Hepatocyte (in vitro differentiated cells): ENCODE results near the gene SLC35A3. TPM values are rescaled to one million over a fixed set of nuclear protein-coding genes. Genes with fewer than 3 reads are reported as not detected.

Experiments
- DNase-seq: peaks from one replicate; pipeline ENCODE4 v3.0.0-alpha.2; 2016; ENCODE audit warnings: low spot score
- H2AFZ ChIP-seq: fragments of 200-600 bp; sonication (generic); 2 replicates; pipeline ENCODE4 v1.6.0; 2016; ENCODE audit warnings: antibody characterized with exemption, mild to moderate bottlenecking
- H3K27ac ChIP-seq: fragments of 200-600 bp; sonication (generic); 2 replicates; pipeline ENCODE4 v1.5.1; 2016; ENCODE audit warnings: mild to moderate bottlenecking
- H3K27me3 ChIP-seq: fragments of 200-600 bp; sonication (generic); 2 replicates; pipeline ENCODE4 v1.6.1; 2016
- H3K36me3 ChIP-seq: fragments of 200-600 bp; sonication (generic); replicated peaks from 2 replicates; pipeline ENCODE4 v1.5.1; 2016; ENCODE audit warnings: low read depth; ENCODE audit not compliant: insufficient read depth
- H3K4me1 ChIP-seq: fragments of 200-600 bp; sonication (generic); 2 replicates; pipeline ENCODE4 v1.5.1; 2016; ENCODE audit warnings: mild to moderate bottlenecking, moderate library complexity; ENCODE audit not compliant: insufficient read depth
- H3K4me2 ChIP-seq: fragments of 200-600 bp; sonication (generic); 2 replicates; pipeline ENCODE4 v1.6.0; 2016
- H3K4me3 ChIP-seq: fragments of 200-600 bp; sonication (generic); 2 replicates; pipeline ENCODE4 v1.5.1; 2016; ENCODE audit warnings: mild to moderate bottlenecking
- H3K79me2 ChIP-seq: fragments of 200-600 bp; sonication (generic); 2 replicates; pipeline ENCODE4 v1.6.0; 2017; ENCODE audit warnings: mild to moderate bottlenecking
- H3K9me2 ChIP-seq: fragments of 200-600 bp; sonication (generic); replicated peaks from 2 replicates; pipeline ENCODE4 v1.6.0; 2017; ENCODE audit warnings: mild to moderate bottlenecking; ENCODE audit not compliant: insufficient read depth
- H3K9me3 ChIP-seq: fragments of 200-600 bp; sonication (generic); 2 replicates; pipeline ENCODE4 v1.5.1; 2016; ENCODE audit warnings: low read depth, mild to moderate bottlenecking
- H4K20me1 ChIP-seq: fragments of 200-600 bp; sonication (generic); 2 replicates; pipeline ENCODE4 v1.6.0; 2016; ENCODE audit warnings: mild to moderate bottlenecking; ENCODE audit not compliant: insufficient read depth, poor library complexity, severe bottlenecking
- CTCF ChIP-seq: fragments of 200-600 bp; sonication (generic); IDR thresholded peaks from 2 replicates; pipeline ENCODE4 v1.5.1; 2016; ENCODE audit warnings: antibody characterized with exemption, mild to moderate bottlenecking; ENCODE audit not compliant: poor library complexity
- EZH2 ChIP-seq: fragments of 200-600 bp; sonication (generic); IDR thresholded peaks from 2 replicates; pipeline ENCODE4 v1.6.1; 2016; ENCODE audit warnings: antibody characterized with exemption, mild to moderate bottlenecking, borderline replicate concordance
- EZH2phosphoT487 ChIP-seq: fragments of 200-600 bp; sonication (generic); IDR thresholded peaks from one replicate; pipeline ENCODE4 v1.6.1; 2018; ENCODE audit warnings: antibody characterized with exemption, mild to moderate bottlenecking, low read depth, moderate library complexity; ENCODE audit not compliant: unreplicated experiment, severe bottlenecking
- WGBS: methylation state at CpG from one replicate; pipeline ENCODE4 v1.1.6; 2016; ENCODE audit warnings: low lambda C conversion rate; ENCODE audit errors: missing lambda C conversion rate; 5-methylcytosine and 5-hydroxymethylcytosine counted together
- polyA plus RNA-seq: library from polyadenylated mRNA; unstranded; fragments of >200 nt; fragmentation: Nextera tagmentation; extraction: Ambion mirVana; gene quantifications from 2 replicates; pipeline ENCODE4 v1.2.1, GENCODE V29; 2016
- total RNA-seq: library from RNA; depleted of rRNA; stranded (reverse); fragments of >200 nt; gene quantifications from 2 replicates; pipeline ENCODE4 v1.2.3, GENCODE V29; 2014

The SLC35A3 gene
- total and polyA plus RNA-seq, 2 experiments from 2014 or later = 18.9 to 56.1 TPM

- Histone ChIP-seq H2AFZ (no peak overlapping the region), H3K27ac (no peak overlapping the region), H3K9me2 (no peaks in the 10 kb centered on the region), H3K79me2 (peaks cover 32% of the 10 kb centered on the region), H3K4me2 (no peak overlapping the region), H4K20me1 (no peaks in the 10 kb centered on the region), H3K36me3 (no peaks in the 10 kb centered on the region), H3K4me1 (no peaks in the 10 kb centered on the region), H3K27me3 (no peaks in the 10 kb centered on the region), H3K4me3 (no peak overlapping the region), H3K9me3 (no peaks in the 10 kb centered on the region)
- peak; percentile 38 for TF ChIP-seq CTCF
- TF ChIP-seq EZH2phosphoT487 = no peak
- TF ChIP-seq EZH2 = no peak
- DNase-seq = peak; percentile 28
Measured at GRCh38 chr1:100034470-100034869, 64.7 kb downstream of the SLC35A3 start.

GRCh38 chr1:100035214-100035613 lies 65.4 kb downstream of the SLC35A3 start:
- no peak overlapping the region for H3K27ac ChIP-seq
- H3K9me3 ChIP-seq = no peaks in the 10 kb centered on the region
- WGBS = 84% methylated on average over 1 of the region's 1 CpG
- TF ChIP-seq EZH2phosphoT487 (no peak), EZH2 (no peak), CTCF (no peak)
- H3K79me2 ChIP-seq = peaks cover 39% of the 10 kb centered on the region
- H3K36me3 ChIP-seq = no peaks in the 10 kb centered on the region
- DNase-seq = no peak
- no peaks in the 10 kb centered on the region for H3K4me1 ChIP-seq
- peaks cover under 1% of the 10 kb centered on the region for H4K20me1 ChIP-seq
- H2AFZ ChIP-seq = no peak overlapping the region
- H3K9me2 ChIP-seq = no peaks in the 10 kb centered on the region
- H3K4me3 ChIP-seq = no peak overlapping the region
- H3K4me2 ChIP-seq = peak overlapping the region; percentile 82
- H3K27me3 ChIP-seq = no peaks in the 10 kb centered on the region

GRCh38 chr1:100036718-100037655 lies 67.2 kb downstream of the SLC35A3 start:
- peak; percentile 56 for DNase-seq
- WGBS = 11% methylated on average over 11 of the region's 11 CpGs

More at GRCh38 chr1:100036718-100037655, 67.2 kb downstream of the SLC35A3 start:
- peak overlapping the region; percentile 82 for H3K4me2 ChIP-seq
- no peaks in the 10 kb centered on the region for H3K36me3 ChIP-seq
- H2AFZ ChIP-seq = peak overlapping the region; percentile 79
- H3K4me3 ChIP-seq = peak overlapping the region; percentile 84
- peak overlapping the region; percentile 99 for H3K27ac ChIP-seq
- peaks cover 18% of the 10 kb centered on the region for H4K20me1 ChIP-seq
- peaks cover 57% of the 10 kb centered on the region for H3K79me2 ChIP-seq
- TF ChIP-seq EZH2phosphoT487 (no peak), CTCF (no peak), EZH2 (no peak)
- no peaks in the 10 kb centered on the region for H3K9me2 ChIP-seq
- H3K4me1 ChIP-seq = no peaks in the 10 kb centered on the region
- no peaks in the 10 kb centered on the region for H3K9me3 ChIP-seq
- no peaks in the 10 kb centered on the region for H3K27me3 ChIP-seq
